Measurements from ENCODE around the gene MDM4.

The MDM4 gene

DNA sequence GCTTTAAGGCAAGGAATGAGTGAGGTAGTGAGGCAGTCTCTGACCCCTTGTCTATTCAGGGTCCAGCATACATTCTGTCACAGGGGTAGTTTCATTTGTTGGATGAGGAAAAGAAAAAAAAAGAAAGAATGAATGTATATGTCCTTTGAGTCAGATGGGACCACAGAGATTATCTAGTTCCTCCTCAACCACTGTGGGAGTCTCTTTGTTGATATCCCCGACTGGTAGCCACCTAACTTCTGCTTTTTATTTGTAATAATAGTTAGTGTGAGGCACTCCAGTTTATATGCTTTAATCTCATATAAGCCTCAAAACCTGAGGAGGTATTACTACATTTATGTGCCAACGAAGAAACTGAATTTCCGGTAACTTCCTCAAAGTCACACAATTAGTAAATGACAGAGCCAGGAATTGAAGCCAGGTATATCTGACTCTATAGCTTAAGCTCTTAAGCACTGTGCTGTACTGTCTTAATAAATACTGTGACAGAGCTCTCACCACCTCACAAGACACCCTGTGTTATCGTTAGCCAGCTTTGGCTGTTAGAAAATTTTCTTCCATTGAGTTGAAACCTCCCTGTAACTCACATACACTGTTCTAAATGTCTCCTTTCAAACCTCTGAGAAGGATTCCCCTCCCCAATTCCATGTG is 82.2 kb downstream of the MDM4 start:
- DNase-seq = no peak
- TF ChIP-seq POLR2A (IDR thresholded peaks at IDR 0.05; ENCODE audit: low read length) (no peak), GATA1 (IDR thresholded peaks at IDR 0.05; ENCODE audit: low read depth, low read length) (no peak)

GRCh38 chr1:204599098-204599497 is 82.9 kb downstream of the MDM4 start:
- TF ChIP-seq POLR2A (IDR thresholded peaks at IDR 0.05; ENCODE audit: low read length) (no peak), GATA1 (IDR thresholded peaks at IDR 0.05; ENCODE audit: low read depth, low read length) (no peak)

DNA sequence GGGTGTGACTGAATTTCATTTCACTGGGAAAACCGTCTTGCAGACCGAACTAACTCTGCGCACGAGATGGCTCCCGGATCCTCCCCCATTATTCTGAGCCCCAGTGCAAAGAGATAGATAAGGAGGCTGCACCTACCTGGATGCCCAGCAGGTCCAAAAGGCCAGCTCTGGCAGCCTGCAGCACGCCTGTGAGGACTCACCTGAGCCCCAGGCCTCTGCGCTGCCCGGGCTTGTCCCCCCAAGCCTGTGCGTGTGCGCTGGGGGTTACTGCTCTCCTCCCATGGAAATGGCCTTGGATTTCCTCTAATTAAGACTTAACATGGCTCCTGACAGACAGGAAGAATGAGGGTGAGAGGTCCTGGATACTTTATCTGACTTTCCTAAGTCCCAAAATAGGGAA is 83.4 kb downstream of the MDM4 start:
- DNase-seq = no peak

More at GRCh38 chr1:204599098-204599497, 82.9 kb downstream of the MDM4 start:
- DNase-seq = no peak

GRCh38 chr1:204600203-204600602 is 84.0 kb downstream of the MDM4 start:
- no peak for DNase-seq
- TF ChIP-seq GATA1 (IDR thresholded peaks at IDR 0.05; ENCODE audit: low read depth, low read length) (no peak), POLR2A (IDR thresholded peaks at IDR 0.05; ENCODE audit: low read length) (no peak)

More for the DNA sequence above, 83.4 kb downstream of the MDM4 start:
- TF ChIP-seq GATA1 (IDR thresholded peaks at IDR 0.05; ENCODE audit: low read depth, low read length) = no peak
- no peak for TF ChIP-seq POLR2A (IDR thresholded peaks at IDR 0.05; ENCODE audit: low read length)

GRCh38 chr1:204600968-204601367 is 84.8 kb downstream of the MDM4 start:
- TF ChIP-seq POLR2A (IDR thresholded peaks at IDR 0.05; ENCODE audit: low read length) (no peak), GATA1 (IDR thresholded peaks at IDR 0.05; ENCODE audit: low read depth, low read length) (no peak)
- DNase-seq = no peak

DNA sequence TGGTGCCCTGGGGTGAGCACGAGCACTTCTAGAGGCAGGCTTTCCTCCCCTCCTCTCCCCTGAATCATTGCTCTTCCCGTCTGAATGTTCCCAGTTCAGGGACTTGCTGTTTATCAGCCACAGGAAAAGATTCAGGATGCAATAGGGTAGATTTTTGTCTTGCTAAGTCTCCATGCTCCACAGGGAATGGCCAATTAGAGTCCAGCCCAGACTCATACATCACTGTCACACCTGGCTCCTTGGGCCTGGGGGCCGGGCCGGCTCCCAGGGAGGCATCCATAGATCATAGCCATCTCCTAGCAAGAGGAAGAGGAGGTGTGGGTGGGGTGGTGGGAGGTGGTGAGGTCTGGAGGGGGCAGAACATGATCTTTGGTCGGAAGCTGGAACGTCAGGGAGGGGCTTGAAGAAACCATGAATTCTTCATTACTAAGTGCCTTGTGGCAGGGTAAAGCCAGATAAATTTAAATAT is 85.9 kb downstream of the MDM4 start:
- TF ChIP-seq POLR2A (IDR thresholded peaks at IDR 0.05; ENCODE audit: low read length) (no peak), GATA1 (IDR thresholded peaks at IDR 0.05; ENCODE audit: low read depth, low read length) (no peak)
- no peak for DNase-seq

DNA sequence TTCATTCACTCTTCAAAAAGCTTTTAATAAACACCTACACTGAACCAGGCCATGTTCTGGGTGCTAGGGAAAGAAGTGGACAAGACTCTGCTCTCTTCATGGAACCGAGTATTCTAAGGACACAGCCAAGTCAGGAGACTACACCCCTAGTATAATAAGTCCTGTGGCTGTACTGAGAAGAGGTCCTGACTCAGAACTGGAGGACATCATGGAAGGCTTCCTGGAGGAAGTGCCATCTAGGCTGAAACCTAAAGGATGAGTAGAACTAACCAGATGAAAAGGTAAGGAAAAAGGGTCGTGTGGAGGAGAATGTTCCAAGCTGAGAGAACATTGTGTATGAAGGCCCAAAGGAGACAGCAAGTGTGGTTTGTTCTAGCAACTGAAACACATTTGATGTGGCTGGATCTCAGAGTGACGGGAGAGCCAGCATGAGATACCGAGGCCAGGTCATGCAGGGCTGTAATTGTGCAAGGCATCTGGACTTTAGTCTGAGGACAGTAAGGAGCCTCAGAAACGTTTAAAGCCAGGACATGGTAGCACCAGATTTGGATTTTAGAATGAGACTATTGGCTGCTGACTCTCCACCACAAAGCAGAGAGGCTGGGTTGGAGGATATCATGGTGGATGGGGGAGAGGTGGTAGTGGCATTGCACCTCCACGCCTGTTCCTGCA is 86.8 kb downstream of the MDM4 start:
- TF ChIP-seq POLR2A (IDR thresholded peaks at IDR 0.05; ENCODE audit: low read length) = no peak
- no peak for TF ChIP-seq GATA1 (IDR thresholded peaks at IDR 0.05; ENCODE audit: low read depth, low read length)
- no peak for DNase-seq

GRCh38 chr1:204605791-204606190 is 89.6 kb downstream of the MDM4 start:
- no peak for TF ChIP-seq POLR2A (IDR thresholded peaks at IDR 0.05; ENCODE audit: low read length)
- TF ChIP-seq GATA1 (IDR thresholded peaks at IDR 0.05; ENCODE audit: low read depth, low read length) = no peak
- no peak for DNase-seq
